RPMI7951 (cell line): ENCODE measurements around the gene PSPN. TPM values are rescaled to one million over a fixed set of nuclear protein-coding genes. Genes with fewer than 3 reads are reported as not detected.
A peak's percentile ranks its signal among the peaks of the same experiment; 100 is the strongest.

ENCODE experiments used
- DNase-seq: peaks from one replicate; pipeline ENCODE4 v3.0.0-alpha.2; 2012; ENCODE audit warnings: low read depth
- total RNA-seq: library from RNA; depleted of rRNA; stranded (reverse); fragments of >200 nt; shearing (Covaris generic); gene quantifications from 2 replicates; pipeline ENCODE4 v1.2.3, GENCODE V29; 2014; rRNA removed

Gene PSPN
- 0.84 and 1.4 TPM in 2 replicates for total RNA-seq

DNA sequence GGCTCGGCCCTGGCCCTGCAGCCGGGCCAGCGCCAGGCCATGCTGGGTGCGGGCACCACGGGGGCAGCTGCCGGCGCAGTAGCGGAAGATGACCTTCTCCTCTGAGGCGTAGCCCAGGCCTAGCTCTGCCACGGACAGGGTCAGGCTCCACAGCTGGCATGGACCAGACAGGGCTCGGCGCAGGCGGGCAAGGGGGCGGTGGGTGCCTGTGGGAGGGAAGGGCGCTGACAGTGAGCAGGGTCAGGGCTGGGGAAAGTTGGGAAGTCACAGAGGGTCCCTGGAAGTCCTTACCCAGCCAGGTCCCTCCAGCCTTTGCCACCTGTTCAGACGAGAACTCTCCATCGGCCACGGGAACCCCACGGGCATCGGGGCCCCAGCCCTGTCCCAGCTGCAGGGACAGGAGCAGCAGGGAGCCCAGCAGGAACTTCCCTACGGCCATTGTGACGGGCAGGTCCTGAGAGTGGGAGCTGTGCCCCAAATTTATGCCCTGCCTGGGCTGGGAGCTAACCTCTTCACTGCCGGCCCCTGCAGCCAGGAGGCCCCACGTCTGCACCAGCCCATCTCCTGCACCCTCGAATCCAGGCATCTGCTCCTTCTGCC is at the start of gene PSPN:
PSPN (minus strand) TSS at position 523 of the 600 bp plus-strand sequence; CDS start at position 439, 84 bp downstream.
- DNase-seq, result no peak

DNA sequence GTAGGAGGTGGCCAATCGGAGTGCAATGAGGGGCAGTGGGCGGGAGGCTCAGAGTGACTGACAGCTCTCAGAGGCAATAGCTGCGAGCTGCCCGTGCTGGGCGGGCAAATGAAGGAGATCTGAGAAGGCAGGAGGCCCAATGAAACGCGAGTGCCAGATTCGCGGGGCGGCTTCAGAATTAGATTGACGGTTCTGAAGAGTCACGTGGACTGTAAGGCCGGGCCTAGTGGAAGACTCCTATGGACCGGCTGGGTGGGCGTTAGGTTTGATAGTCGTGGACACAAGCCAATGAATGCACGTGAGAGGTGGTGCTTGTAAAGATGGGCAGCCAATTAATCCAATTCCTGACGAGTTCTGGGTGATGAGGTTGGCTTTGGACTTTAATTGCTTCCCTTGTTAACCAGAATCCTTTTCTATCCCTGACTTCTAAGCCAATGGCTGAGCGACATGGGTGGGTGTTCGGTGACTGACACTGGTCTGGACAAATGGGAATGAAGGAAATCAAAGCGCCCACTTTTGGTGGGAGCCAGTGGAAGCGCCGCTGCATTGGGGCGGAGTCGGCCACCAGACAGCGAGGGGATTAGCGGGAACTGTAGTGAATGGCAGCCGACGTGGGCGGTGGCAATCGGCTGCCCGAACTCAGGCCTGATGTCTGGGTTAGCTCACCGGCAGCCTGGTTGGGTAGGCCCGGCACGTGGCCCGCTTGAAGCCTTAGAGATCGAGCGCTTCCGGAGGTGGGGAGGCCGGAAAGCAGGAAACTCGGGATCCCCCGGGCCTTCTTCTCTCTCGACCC is 49.4 kb upstream of the PSPN start:
- peak; percentile 100 for DNase-seq

DNA sequence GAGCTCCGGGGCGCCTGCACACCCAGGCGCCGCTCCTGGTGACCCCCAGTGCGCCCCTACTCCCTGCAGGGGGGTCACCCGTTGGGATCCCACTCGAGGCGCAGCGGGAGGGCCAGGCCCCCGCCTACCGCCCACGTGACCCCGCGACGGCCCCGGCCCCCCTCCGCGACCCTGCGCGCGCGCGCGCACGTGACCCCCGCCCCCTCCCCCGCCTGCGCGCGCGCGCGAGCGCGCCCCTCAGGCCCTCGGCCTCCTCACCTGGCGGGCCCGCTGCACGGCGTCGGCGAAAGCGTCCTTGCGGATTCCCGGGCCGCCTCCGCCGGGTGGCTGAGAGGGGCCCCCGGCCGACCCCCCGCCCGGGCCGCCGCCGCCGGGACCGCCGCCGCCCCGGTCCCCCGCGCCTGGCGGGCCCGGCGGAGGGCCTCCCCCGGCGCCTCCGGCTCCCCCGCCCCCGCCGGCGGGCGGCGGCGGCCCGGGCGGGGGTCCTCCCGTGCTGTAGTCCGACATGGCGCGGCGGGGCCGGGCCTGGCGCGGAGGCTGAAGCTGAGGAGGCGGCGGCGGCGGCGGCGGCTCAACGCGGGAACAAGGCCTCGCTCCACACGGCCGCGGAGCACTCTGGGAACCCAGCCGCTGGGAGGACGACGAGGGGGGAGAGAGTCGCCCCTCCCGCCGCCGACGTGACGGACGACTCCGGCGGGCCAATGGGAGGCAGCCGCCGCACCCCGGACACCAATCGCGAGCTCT is 48.6 kb upstream of the PSPN start, which contains the start of gene KHSRP:
KHSRP (minus strand) TSS at position 617 of the 744 bp plus-strand sequence; CDS start at position 507, 110 bp downstream.
- DNase-seq, result no peak

DNA sequence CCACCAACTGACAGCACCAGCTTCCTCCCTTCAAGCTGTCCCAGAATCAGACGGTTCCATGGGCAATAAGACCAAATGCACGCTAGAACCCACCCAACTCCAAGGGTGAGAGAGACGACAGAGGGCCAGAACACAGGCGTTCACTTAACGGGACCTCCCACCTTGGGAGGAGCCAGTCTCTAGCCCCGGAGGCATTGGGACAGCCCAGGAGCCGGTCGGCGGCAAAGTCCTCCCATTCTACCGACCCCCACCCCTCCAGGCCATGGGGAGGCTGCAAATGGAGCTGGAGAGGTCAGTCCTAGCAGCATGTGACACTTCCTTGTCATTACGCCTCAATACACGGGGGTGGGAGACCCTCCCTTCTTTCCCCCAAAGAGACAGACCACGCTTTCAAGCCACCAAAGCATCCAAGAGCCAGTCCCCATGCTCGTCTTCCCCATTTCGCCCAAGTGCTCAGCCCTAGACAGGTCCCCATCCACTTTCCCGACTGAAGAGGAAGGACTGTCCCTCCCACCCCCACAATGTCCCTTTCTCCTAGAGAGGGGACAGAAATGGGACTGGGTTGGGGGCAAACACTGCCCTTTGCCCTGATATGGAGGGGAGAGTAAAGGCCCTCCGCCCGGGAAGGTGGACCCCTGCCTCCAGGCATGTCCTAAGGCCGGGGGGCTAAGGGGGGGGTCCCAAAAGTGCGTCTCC is 47.9 kb upstream of the PSPN start:
- DNase-seq, result peak; percentile 59

- DNase-seq, result no peak
Measured at GRCh38 chr19:6421075-6422014, 45.6 kb upstream of the PSPN start.

DNA sequence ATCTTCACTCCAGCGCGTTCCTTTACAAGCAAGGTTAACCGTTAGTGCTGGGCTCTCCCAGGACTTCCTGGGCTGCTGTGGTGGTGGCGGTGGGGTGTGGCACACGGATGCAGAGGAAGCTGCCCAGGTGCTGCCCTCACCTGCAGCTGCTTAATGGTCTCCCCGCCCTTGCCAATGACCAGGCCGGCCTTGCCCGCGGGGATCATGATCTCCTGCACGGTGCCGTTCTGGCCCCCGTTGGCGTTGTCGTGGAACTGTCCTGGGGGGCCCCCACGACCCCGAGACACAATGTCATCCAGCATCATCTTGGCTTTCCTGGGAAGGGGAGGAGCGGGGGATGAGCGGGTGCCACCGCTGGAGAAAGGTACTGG is 42.8 kb upstream of the PSPN start:
- no peak for DNase-seq

- DNase-seq, result no peak
Measured at GRCh38 chr19:6417713-6418561, 42.2 kb upstream of the PSPN start.

DNA sequence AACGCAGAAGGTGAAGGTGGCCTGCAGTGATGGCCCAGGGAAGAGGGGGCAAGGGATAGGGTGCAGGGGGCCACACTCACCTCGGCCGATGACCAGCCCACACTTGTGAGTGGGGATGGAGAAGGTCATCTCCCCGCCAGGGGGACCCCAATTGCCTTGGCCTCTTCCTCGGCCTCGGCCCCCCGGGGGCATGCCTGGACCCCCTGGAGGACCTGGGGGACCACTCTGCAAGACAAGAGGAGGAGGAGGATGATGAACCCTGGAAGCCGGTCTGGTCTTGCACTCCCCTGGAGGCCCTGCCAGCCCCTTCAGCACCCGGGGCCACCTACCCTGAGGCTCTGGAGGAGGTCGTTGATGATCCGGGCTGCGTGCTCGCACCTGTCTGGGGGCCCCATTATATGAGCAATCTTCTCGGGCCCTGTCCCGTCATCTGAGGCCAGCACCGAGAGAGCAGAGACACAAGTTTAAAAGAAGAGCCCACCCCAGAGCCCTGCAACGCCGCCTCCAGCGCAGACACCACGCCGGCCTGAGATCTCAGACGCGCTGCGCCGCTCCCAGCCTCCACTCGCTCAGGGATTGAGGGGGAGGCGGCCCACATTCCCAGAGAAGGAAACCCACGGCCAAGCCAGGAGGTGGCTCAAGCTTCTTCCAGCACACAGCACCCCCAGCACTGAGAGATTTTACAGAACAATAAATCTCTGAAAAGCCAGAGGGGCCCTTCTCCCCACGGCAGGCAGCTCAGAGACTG is 41.1 kb upstream of the PSPN start:
- DNase-seq, result no peak

- DNase-seq, result no peak
Measured at GRCh38 chr19:6415591-6416190, 40.0 kb upstream of the PSPN start.

DNA sequence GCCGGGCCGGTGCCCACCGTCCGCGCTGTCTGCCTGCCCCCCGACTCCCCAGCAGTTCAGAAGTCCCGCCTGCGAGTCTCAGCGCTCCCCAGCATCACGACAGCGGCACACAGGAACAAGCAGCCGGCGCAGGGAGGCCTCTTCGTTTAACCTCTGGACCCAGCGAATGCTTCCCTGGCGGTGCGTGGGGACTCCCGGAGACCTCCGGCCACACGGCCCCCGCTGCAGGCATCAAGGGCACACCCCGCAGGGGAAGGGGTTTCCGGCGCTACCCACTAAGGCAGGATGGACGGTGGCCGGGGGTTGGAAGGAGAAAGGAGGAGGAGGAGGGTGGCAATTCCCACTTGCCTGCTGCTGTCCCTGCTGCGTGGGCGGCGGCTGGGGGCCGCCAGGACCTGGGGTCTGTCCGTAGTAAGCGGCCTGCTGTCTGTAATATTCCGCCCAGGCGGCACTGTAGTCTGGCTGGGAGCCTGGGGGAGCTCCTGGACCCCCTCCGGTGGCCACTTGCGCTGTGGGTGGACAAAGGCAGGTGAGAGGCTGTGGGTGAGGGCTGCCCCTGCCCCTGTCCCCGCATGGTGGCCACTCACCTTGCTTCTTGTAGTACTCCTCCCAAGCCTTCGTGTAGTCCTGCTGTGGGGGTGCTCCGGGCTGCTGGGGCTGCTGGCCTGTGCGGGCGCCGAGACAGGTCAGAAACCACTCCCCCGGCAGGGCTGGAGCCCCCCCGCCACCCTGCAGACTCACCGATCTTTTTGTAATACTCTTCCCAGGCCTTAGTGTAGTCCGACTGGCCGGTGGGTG is 39.3 kb upstream of the PSPN start:
- no peak for DNase-seq

- DNase-seq, result no peak
Measured at GRCh38 chr19:6413721-6414643, 38.2 kb upstream of the PSPN start.

GRCh38 chr19:6413291-6413690 is 37.6 kb upstream of the PSPN start:
- no peak for DNase-seq

GRCh38 chr19:6412447-6413091 is 36.8 kb upstream of the PSPN start:
- DNase-seq, result no peak

DNA sequence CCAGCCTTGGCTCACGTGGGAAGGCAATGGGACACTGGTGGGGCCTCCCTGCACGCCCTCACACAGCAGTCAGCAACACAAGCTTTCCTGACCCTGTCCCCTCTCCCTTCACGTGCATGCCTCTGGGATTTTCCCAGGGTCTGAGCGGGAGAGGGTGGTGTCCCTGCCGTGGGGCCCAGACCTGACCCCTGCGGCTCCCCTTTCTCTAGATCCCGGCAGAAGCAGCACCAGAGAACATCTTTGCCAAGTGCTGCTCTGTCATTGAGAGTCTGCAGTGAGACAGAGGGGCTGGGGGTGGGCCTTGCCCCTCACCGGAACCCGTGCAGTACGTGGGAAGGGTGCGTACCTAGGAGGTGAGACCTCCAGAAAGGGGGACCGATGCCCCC is 36.3 kb upstream of the PSPN start:
- no peak for DNase-seq

- no peak for DNase-seq
Measured at GRCh38 chr19:6409346-6409745, 33.6 kb upstream of the PSPN start.

GRCh38 chr19:6406401-6406800 is 30.7 kb upstream of the PSPN start:
- DNase-seq, result no peak
